Measurements from ENCODE around the gene IMMP2L. TPM values are rescaled to one million over a fixed set of nuclear protein-coding genes. Genes with fewer than 3 reads are reported as not detected.

Gene IMMP2L
- total RNA-seq, 4 donors from 2014 or later: 23.8 to 30.0 (median 27.7) TPM

- WGBS, 2 donors: 46 to 54% methylated on average over 3 of the region's 3 CpGs
- Histone ChIP-seq H3K4me3 (replicated peaks in 1 of 3) (no peak overlapping the region), H3K27me3 (no peaks in the 10 kb centered on the region), H3K27ac (no peak overlapping the region), H3K4me1 (no peaks in the 10 kb centered on the region), H3K36me3 (no peaks in the 10 kb centered on the region), H3K9me3 (no peaks in the 10 kb centered on the region)
- DNase-seq: no peak
- intact Hi-C loops (cut with DNase I): no loop called here
- TF ChIP-seq POLR2A (IDR thresholded peaks at IDR 0.05): no peak
- TF ChIP-seq, protein P1, sequence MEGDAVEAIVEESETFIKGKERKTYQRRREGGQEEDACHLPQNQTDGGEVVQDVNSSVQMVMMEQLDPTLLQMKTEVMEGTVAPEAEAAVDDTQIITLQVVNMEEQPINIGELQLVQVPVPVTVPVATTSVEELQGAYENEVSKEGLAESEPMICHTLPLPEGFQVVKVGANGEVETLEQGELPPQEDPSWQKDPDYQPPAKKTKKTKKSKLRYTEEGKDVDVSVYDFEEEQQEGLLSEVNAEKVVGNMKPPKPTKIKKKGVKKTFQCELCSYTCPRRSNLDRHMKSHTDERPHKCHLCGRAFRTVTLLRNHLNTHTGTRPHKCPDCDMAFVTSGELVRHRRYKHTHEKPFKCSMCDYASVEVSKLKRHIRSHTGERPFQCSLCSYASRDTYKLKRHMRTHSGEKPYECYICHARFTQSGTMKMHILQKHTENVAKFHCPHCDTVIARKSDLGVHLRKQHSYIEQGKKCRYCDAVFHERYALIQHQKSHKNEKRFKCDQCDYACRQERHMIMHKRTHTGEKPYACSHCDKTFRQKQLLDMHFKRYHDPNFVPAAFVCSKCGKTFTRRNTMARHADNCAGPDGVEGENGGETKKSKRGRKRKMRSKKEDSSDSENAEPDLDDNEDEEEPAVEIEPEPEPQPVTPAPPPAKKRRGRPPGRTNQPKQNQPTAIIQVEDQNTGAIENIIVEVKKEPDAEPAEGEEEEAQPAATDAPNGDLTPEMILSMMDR (IDR thresholded peaks at IDR 0.05): no peak
These were observed 912.0 kb downstream of the IMMP2L start for GRCh38 chr7:110650328-110650727.

GRCh38 chr7:110647266-110647665, 915.0 kb downstream of the IMMP2L start:
- WGBS, 2 donors: 71 to 73% methylated on average over 4 of the region's 4 CpGs
- intact Hi-C loops (cut with DNase I): no loop called here
- Histone ChIP-seq H3K27me3 (no peaks in the 10 kb centered on the region), H3K27ac (no peak overlapping the region), H3K9me3 (no peaks in the 10 kb centered on the region), H3K4me1 (no peaks in the 10 kb centered on the region), H3K36me3 (no peaks in the 10 kb centered on the region), H3K4me3 (replicated peaks in 1 of 3) (no peak overlapping the region)
- TF ChIP-seq, protein P1 (IDR thresholded peaks at IDR 0.05): no peak
- no peak for TF ChIP-seq POLR2A (IDR thresholded peaks at IDR 0.05)
- no peak for DNase-seq

DNA sequence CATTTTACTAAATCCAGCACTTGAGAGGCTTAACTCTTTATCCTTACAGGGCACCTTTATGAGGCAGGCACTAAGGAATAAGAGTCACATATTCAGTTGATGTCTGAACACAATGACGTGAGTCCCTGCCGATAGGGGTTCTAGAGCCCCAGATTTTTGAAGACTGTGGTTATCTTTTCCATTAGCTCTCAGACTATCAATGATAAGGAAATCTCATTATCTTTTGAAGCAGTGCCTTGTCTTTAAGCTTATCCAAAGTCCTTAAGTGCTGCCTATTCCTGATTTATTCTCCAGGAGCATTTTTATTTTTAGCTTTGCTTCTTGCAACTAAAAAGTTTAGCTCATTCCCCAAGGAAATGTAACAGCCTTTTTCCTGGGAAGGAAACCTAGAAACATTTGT, 915.5 kb downstream of the IMMP2L start:
- 67 to 88% methylated on average over 2 of the region's 2 CpGs for WGBS, 2 donors
- intact Hi-C loops (cut with DNase I): no loop called here
- no peaks in the 10 kb centered on the region for H3K9me3 ChIP-seq

GRCh38 chr7:110645616-110646015, 916.7 kb downstream of the IMMP2L start:
- Histone ChIP-seq H3K27ac (no peak overlapping the region), H3K9me3 (no peaks in the 10 kb centered on the region), H3K4me3 (replicated peaks in 1 of 3) (no peak overlapping the region), H3K36me3 (no peaks in the 10 kb centered on the region), H3K27me3 (no peaks in the 10 kb centered on the region), H3K4me1 (no peaks in the 10 kb centered on the region)
- TF ChIP-seq, protein P1 (IDR thresholded peaks at IDR 0.05): no peak
- no peak for TF ChIP-seq POLR2A (IDR thresholded peaks at IDR 0.05)
- WGBS, 2 donors: 93 to 95% methylated on average over 2 of the region's 2 CpGs
- intact Hi-C loops (cut with DNase I): no loop called here
- DNase-seq: no peak

More for the DNA sequence above, 915.5 kb downstream of the IMMP2L start:
- TF ChIP-seq POLR2A (IDR thresholded peaks at IDR 0.05): no peak
- TF ChIP-seq, protein P1 (IDR thresholded peaks at IDR 0.05): no peak
- Histone ChIP-seq H3K4me3 (replicated peaks in 1 of 3) (no peak overlapping the region), H3K27ac (no peak overlapping the region), H3K36me3 (no peaks in the 10 kb centered on the region), H3K4me1 (no peaks in the 10 kb centered on the region), H3K27me3 (no peaks in the 10 kb centered on the region)
- no peak for DNase-seq

- no peaks in the 10 kb centered on the region for H3K36me3 ChIP-seq
- intact Hi-C loops (cut with DNase I): no loop called here
- no peak overlapping the region for H3K4me3 ChIP-seq (replicated peaks in 1 of 3)
- H3K27ac ChIP-seq: no peak overlapping the region
- no peaks in the 10 kb centered on the region for H3K9me3 ChIP-seq
- no peaks in the 10 kb centered on the region for H3K27me3 ChIP-seq
- WGBS, 2 donors: 81 to 88% methylated on average over 3 of the region's 3 CpGs
- H3K4me1 ChIP-seq: no peaks in the 10 kb centered on the region
- no peak for TF ChIP-seq POLR2A (IDR thresholded peaks at IDR 0.05)
- TF ChIP-seq, protein P1 (IDR thresholded peaks at IDR 0.05): no peak
- DNase-seq: no peak
These were observed 917.2 kb downstream of the IMMP2L start for GRCh38 chr7:110645060-110645459.

All from thyroid gland (tissue), 4 donors.